Right lung (tissue), 5 donors: ENCODE data around the gene CNPY1. TPM values are rescaled to one million over a fixed set of nuclear protein-coding genes. Genes with fewer than 3 reads are reported as not detected.

Experiments used
- DNase-seq, 2 donors: peaks; one replicate each; pipeline ENCODE4 v3.0.0-alpha.2; 2013
- polyA plus RNA-seq, 5 donors: library from polyadenylated mRNA; unstranded; fragments of 120-200 nt; gene quantifications; one replicate each; pipeline versions ENCODE4 v1.2.1 to v1.2.3, GENCODE V29; 2013; ENCODE audit warnings: inconsistent platforms in 1 of 5, low replicate concordance in 1 of 5; ENCODE audit not compliant: insufficient read length in 5 of 5, insufficient read depth in 1 of 5

CNPY1 gene
- polyA plus RNA-seq, 5 donors: not detected

DNA sequence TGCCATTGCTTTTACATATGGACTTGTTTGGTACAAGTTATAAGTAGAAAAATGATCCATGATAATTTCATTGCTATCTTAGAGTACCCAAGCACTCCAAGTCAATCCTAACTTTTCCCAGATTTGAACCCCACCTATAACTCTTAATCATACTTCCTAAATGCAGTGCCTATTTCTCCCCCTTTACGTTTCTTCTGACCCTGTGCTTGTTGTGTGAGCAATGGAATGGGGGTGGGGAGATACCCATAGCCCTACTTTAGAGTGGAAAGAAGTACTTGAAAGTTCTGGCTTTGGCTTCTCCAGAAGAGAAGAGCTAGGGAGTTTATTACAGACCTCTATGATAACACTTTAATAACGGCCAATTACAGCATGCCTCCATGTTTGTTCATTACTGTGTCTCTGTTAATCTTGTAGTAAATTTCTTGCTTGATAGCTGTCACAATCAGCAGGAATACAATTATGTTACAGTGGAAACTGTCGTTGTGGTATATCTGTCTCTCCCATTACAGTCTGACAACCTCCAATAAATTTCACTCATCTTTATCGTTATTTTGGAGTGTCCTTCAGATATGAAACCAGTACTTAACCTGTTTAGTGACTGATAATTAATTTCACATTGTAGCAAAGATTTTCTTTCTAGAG lies 34.0 kb downstream of the CNPY1 start:
- no peak for DNase-seq

GRCh38 chr7:155511702-155511996 lies 34.7 kb downstream of the CNPY1 start:
- no peak for DNase-seq

GRCh38 chr7:155510975-155511701 lies 35.2 kb downstream of the CNPY1 start:
- DNase-seq: no peak

GRCh38 chr7:155509725-155510551 lies 36.4 kb downstream of the CNPY1 start:
- no peak for DNase-seq

DNA sequence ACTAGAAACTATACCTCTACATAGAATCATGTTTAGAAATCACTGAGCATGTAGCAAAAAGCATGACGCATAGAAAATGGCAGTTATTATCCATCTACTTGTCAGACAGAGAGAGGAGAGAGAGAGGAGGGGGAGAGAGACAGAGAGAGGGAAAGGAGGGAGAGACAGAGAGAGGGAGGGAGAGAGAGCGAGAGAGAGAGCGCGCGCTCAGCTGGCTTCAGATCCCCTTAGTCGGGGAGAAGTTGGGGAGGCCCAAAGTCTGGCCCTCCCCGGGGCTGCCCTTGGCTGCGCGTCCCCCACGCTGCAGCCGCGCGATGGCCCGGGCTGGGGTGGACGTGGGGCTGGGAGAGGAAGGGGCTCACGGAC lies 37.0 kb downstream of the CNPY1 start:
- DNase-seq: no peak

DNA sequence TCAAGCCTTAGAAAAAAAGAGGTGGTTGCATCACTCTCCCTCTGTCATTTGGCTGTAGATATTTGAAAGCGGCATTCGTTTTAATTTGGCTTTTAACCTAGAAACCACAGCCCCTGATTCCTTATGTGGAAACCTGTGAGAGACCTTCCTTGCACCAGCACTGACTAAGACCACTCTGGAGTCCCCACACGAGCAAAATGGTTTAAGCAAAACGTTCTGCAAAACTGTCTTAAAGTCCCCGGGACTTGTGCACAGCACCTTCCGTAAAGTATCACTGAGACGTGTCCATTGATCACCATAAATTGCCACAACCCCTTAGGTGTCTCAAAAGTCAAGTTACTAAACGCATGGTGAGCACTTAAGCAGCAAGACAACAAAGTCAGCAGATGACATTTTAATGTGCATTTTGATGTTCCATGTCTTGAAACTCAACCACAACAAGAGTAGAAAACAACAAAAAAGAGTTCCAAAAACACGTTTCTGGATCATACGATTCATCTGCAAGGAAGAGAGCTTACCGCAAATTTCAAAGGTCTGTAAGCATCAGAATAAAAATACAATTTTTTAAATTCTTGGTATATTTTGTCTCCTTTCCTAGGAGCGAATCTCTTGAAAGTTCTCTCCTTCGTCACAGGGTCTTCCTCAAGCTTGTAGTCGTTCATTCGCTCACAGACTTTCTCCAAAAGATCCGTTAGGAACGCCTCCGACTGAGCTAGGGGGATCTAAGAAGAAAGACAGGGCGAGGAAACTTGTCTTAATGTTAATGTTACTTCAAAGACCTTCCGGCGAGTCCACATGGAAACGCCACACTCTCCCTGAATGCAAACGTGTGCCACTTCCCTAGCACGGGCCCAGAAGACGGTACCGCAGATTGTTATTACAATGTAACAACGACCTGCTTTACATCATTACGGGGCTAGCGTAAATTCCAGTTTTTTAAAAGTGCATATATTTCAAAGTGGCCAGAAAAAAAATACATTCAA lies 37.7 kb downstream of the CNPY1 start:
- DNase-seq: no peak

DNA sequence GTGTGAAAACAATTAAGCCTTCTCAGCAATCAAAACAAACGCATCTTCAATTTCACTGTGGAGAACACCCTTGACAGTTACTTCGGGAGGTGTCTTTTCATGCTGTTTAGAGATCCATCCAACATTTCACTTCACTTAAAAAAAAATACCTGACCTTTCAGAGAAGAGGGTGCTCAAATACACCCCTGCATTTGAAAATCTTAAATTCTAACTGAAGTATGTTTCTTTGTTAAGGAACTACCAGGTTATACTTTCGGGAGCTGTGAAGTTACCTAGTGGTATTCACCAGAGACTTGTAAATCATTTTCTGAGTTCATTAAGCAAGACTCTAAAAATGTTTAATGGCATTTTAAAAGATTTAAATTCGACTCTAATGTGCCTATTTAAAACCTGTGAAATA lies 38.8 kb downstream of the CNPY1 start:
- DNase-seq: no peak

DNA sequence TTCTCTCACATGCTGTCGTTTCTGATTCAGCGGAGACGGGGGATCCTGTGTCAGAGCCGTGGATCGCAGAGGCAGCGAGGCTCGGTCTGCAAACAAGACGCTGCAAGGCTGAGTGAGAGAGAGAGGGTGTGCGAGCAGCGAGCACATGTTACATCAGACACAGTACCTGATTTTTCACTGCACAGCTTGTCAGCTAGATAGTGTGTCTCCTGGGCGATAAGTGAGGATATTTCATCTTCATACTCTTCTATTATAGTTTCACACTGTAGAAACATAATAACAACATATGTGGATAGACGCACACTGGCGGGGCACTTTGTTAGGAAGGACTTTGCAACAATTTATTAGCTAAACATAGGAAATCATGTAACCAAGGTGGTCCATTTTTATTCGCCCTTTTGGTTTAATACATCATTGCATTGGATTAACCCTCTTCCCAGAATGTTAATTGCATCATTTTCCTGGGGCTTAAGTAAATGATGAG lies 39.5 kb downstream of the CNPY1 start:
- no peak for DNase-seq

DNA sequence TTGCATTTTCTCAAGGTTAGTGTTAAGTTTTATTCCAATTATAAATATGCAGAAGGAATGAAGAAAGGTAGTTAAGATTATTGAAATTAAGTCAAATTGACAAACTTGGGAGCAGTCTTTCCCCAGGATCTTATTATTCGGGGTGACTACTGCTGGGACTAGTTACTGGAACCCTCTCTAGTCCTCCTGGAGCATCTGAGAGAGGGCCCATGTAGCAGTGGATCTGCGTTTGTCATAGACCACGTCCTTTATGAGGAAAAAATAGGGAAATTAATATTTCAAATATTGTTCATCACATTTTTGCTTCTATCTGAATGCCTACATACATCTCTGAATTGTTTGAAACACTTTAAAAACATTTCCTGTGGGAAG lies 41.0 kb downstream of the CNPY1 start:
- no peak for DNase-seq

- no peak for DNase-seq
Measured at GRCh38 chr7:155497149-155497901, 49.0 kb downstream of the CNPY1 start.

DNA sequence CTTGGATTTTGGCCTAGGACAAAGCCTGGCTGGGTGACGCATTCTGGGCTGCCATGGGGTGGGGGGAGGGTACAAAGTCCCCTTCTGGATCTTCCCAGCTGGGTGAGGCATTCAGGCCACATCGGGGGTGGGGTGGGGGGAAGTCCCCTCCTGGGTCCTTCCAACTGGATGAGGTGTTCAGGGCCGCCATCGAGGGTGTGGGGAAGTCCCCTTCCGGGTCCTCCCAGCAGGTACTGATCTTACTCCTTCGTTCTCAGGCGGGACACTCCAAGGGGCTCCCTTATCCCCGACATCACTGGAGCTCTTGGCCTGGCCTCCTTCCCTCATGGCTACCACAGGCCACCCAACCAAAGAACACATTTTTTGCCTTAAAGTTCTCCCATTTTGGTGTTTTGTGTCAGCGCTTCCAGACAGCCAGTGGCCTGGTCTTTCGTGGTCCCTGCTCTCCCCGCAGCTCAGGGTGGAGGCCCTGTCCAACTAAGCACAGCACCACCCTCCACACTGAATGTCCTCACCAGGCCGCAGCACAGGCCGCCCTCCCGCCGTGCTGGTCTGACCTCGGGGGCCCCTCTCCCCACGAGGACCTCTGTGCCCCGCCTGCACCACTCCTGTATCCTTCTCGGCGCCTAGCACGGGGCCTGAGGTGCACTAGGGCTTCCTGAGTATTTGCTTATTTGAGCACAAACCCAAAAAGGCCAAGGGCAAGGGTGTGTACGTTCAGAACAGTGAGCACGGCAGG lies 49.9 kb downstream of the CNPY1 start:
- no peak for DNase-seq

GRCh38 chr7:155495440-155496248 lies 50.7 kb downstream of the CNPY1 start:
- no peak for DNase-seq

DNA sequence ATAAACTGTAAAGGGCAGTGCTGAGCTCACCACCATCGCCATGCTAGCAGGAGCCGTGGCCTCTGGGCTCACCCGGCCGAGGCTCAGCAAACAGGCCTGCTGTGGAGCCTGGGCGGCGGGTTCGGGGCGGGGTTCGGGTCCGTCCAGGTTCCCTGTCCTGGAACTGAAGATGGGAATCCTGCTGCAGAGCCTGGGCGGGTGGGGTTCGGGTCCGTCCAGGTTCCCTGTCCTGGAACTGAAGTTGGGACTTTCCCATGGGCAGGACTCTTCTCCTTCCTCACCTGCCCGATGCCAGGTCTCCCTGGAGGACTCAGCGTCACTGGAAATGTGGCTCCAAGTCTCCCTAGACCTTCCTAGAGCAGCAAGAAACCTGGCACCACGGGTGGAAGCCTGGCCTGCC lies 51.8 kb downstream of the CNPY1 start:
- no peak for DNase-seq

DNA sequence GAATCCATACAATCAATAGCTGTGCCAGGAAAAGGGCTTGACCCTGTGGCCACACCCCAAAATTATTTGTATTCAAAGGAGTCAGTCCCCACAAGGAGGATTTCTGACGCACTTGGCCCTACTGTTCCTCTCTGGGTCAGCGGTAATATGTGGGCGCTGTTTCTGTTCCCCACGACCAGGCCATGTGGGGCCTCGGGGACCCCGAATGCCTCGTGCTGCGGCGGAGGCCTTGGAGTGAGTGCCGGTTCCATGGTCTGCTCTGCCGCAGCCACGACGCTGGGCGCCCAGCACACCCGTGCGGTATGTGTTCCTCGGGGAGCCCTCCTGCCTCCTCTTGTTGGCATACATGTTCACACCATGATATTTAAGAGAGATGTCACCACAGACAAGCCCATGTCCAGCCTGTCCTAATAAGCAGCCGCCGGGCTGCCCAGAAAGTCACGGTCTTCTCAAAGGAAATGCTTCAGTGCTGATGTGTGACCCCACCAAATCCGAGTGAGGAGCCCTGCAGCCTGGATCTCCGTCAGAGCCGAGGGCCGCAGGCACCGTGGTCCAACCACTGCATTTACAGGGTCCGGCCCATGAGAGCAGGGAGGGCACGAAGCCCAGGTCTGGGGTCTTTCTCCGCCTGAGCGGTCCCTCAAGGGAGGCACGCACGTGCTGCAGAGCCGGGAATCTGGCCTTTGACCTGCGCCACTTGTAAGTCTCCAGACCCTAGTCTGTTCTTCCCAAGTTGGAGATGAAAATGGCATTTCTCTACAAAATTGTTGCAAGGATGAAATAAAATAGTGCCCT lies 52.4 kb downstream of the CNPY1 start:
- no peak for DNase-seq

GRCh38 chr7:155491812-155492211 lies 54.5 kb downstream of the CNPY1 start:
- DNase-seq: no peak

DNA sequence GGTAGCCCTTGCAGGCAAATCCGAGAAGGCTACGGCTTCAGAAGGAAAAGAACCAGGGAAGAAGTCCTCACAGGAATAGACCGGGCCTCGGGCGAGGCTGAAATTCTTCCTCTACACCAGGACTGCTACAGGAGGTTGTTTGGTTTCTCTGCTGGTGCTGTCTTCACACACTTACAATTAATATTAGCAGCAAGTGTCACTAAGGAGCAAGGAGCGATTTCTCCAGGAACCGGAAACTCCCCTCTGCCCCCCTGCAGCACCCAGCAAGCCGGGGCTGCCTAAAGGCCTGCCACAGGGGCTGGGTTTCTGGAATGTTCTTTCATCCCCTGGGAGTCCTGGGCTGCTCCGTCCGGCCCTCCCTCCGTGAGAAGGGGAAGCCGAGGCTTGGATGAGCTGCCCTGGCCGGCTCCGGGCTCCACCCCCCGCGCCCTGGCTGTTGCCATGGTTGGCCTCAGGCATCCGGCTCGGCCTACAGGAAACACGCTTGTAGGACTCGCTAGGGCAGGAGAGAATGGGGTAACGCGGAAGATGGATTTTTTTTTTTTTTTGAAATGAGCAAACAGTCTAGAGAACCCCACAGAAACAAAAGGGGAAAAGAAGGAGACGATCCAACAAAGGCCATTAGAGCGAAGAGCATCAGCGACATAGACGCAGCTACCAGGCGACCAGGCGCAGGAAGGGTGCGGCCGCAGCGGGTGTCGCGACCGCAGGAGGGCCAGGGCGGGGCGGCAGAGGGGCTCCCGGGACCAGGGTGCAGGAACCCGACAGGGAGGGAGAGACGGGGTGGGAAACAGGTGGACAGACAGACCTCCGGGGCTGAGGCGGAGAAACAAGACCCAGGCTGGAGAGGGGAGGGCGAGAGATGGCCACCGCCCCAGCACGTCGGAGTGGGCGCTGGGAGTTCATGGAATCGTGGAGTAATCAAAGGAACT lies 55.4 kb downstream of the CNPY1 start:
- DNase-seq: no peak
